Activated B cell treated with CpG ODN at 0.5 μM for 24 hours (primary cell): ENCODE results near the gene AGAP1. TPM values are rescaled to one million over a fixed set of nuclear protein-coding genes. Genes with fewer than 3 reads are reported as not detected.

ENCODE experiments used
- ATAC-seq: fragments of 200-7000 bp; cut with Tn5 transposase; one replicate; pipeline ENCODE4 v1.10.0; 2021; ENCODE audit warnings: low read depth, mild to moderate bottlenecking, moderate library complexity
- CTCF ChIA-PET: fragments of 350-600 bp; sonication (Branson Sonifier 250); formaldehyde crosslinking; loops from one replicate; lab custom pipeline; 2021; ENCODE audit warnings: antibody characterized with exemption; lab: Charles Lee
- POLR2A ChIA-PET: fragments of 350-600 bp; sonication (Branson Sonifier 250); formaldehyde crosslinking; loops from one replicate; lab custom pipeline; 2021; ENCODE audit warnings: antibody characterized with exemption; lab: Charles Lee
- DNase-seq: peaks from one replicate; pipeline ENCODE4 v3.0.0; 2022
- H3K27ac Mint-ChIP-seq: one replicate; pipeline ENCODE4 v1.8.0; 2020; ENCODE audit warnings: mixed read lengths
- H3K27me3 Mint-ChIP-seq: one replicate; pipeline ENCODE4 v1.8.0; 2021; ENCODE audit warnings: mixed read lengths
- H3K36me3 Mint-ChIP-seq: one replicate; pipeline ENCODE4 v1.8.0; 2021; ENCODE audit warnings: low read depth, mixed read lengths
- H3K4me1 Mint-ChIP-seq: one replicate; pipeline ENCODE4 v1.8.0; 2021; ENCODE audit warnings: mixed read lengths
- H3K4me3 Mint-ChIP-seq: one replicate; pipeline ENCODE4 v1.8.0; 2020; ENCODE audit warnings: mild to moderate bottlenecking, mixed read lengths
- H3K9me3 Mint-ChIP-seq: one replicate; pipeline ENCODE4 v1.8.0; 2020; ENCODE audit warnings: mixed read lengths
- intact Hi-C: fragments of 100-400 bp; cut with micrococcal nuclease; formaldehyde crosslinking; loops from one replicate; pipeline ENCODE4 v1.15.1; 2024
- total RNA-seq: library from RNA; stranded (reverse); gene quantifications from 2 replicates; pipeline ENCODE4 v1.2.3, GENCODE V29; 2022
- TF ChIP-seq, protein P1 (sequence below): fragments of 200-600 bp; IDR thresholded peaks from one replicate; pipeline ENCODE4 v1.8.0; 2022; ENCODE audit warnings: antibody characterized with exemption, mild to moderate bottlenecking

AGAP1 gene
- total RNA-seq, 1 donor from 2014 or later = not detected

DNA sequence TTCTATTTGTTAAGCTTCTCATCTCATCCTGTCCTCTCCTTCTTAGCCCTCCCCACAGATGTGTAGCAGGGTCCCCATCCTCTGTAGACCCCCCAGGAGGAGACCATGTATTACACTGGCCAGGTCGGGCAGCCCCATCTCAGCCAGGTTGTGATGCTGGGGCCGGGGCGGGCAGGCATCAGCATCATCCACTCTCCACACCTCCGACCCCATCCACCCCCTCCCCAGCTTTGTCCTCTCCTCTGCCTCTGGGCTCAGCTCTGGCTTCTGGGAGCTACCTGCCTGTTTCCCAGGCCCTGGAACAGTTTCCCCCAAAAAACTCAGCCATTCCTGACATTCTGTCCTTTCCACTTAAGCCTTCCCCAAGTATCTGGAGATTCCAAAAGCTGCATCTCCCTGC is 625.2 kb downstream of the AGAP1 start:
- ChIA-PET CTCF (no interaction called here), POLR2A (no interaction called here)
- Mint-ChIP-seq H3K27ac (no peak overlapping the region), H3K4me1 (no peaks in the 10 kb centered on the region), H3K9me3 (no peaks in the 10 kb centered on the region), H3K27me3 (no peaks in the 10 kb centered on the region), H3K4me3 (no peak overlapping the region), H3K36me3 (no peaks in the 10 kb centered on the region)
- no peak for DNase-seq
- no peak for ATAC-seq
- intact Hi-C loops = no loop called here
- TF ChIP-seq, protein P1, sequence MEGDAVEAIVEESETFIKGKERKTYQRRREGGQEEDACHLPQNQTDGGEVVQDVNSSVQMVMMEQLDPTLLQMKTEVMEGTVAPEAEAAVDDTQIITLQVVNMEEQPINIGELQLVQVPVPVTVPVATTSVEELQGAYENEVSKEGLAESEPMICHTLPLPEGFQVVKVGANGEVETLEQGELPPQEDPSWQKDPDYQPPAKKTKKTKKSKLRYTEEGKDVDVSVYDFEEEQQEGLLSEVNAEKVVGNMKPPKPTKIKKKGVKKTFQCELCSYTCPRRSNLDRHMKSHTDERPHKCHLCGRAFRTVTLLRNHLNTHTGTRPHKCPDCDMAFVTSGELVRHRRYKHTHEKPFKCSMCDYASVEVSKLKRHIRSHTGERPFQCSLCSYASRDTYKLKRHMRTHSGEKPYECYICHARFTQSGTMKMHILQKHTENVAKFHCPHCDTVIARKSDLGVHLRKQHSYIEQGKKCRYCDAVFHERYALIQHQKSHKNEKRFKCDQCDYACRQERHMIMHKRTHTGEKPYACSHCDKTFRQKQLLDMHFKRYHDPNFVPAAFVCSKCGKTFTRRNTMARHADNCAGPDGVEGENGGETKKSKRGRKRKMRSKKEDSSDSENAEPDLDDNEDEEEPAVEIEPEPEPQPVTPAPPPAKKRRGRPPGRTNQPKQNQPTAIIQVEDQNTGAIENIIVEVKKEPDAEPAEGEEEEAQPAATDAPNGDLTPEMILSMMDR = no peak

DNA sequence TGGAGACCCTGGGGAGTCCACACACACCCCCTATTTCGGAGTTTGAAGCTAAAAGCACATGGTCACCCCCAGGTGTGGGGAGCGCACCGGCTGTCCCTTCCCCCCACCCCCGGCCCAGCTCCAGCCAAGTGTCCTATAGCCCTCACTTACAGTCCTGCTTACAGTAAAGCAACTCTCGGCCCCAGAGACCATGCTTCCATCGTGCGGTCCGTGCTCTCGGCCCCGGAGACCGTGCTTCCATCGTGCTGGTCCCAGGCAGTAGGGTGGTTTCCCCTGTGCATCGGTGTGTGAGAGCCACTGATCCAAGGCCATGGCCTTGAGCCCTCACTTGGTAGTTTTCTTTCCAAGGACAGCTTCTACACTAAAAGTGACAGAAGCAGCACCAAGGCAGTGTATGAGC is 625.6 kb downstream of the AGAP1 start:
- ATAC-seq (no peak), DNase-seq (no peak)
- H3K27ac Mint-ChIP-seq = no peak overlapping the region
- no peaks in the 10 kb centered on the region for H3K36me3 Mint-ChIP-seq
- H3K4me1 Mint-ChIP-seq = no peaks in the 10 kb centered on the region
- ChIA-PET POLR2A (no interaction called here), CTCF (no interaction called here)
- H3K27me3 Mint-ChIP-seq = no peaks in the 10 kb centered on the region
- intact Hi-C loops = no loop called here
- TF ChIP-seq, protein P1 = no peak
- H3K4me3 Mint-ChIP-seq = no peak overlapping the region
- H3K9me3 Mint-ChIP-seq = no peaks in the 10 kb centered on the region

DNA sequence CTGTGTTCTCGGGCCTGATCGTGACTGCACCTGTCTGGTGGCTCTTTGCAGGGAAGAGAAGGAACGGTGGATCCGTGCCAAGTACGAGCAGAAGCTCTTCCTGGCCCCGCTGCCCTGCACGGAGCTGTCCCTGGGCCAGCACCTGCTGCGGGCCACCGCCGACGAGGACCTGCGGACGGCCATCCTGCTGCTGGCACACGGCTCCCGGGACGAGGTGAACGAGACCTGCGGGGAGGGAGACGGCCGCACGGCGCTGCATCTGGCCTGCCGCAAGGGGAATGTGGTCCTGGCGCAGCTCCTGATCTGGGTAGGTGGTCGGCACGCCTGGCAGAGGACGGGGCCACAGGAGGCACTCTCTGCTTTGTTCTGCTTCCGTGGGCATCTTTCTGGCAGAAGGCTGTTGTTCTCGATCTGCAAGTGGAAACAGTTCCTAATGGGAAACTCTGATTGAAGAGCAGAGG is 626.3 kb downstream of the AGAP1 start:
- ATAC-seq (no peak), DNase-seq (no peak)
- POLR2A ChIA-PET = no interaction called here
- Mint-ChIP-seq H3K27me3 (no peaks in the 10 kb centered on the region), H3K4me1 (no peaks in the 10 kb centered on the region), H3K36me3 (no peaks in the 10 kb centered on the region), H3K9me3 (no peaks in the 10 kb centered on the region), H3K27ac (no peak overlapping the region), H3K4me3 (no peak overlapping the region)
- TF ChIP-seq, protein P1 = no peak
- CTCF ChIA-PET = no interaction called here
- intact Hi-C loops = no loop called here

DNA sequence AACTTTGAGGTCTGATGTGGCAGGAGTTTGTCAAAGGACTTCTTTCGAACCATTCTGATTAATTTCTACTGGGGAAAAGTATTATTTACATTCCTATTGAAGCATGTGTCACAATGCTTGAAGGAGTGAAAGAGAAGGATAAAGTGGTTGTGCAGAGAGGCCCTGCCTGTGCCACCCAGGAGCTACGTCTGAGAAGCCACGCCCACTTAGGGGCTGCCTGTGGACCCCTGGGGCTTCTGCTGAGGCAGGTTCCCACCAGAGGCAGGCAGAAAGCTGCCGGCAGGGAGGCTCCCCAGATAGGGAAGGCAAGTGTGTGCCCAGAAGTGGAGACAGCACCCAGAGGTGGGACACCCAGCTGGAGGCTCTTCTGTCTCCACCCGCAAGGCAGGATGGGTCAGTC is 627.0 kb downstream of the AGAP1 start:
- ChIA-PET POLR2A (no interaction called here), CTCF (no interaction called here)
- intact Hi-C loops = no loop called here
- ATAC-seq = no peak
- Mint-ChIP-seq H3K4me1 (no peaks in the 10 kb centered on the region), H3K27me3 (no peaks in the 10 kb centered on the region), H3K27ac (no peak overlapping the region), H3K4me3 (no peak overlapping the region), H3K9me3 (no peaks in the 10 kb centered on the region), H3K36me3 (no peaks in the 10 kb centered on the region)
- TF ChIP-seq, protein P1 = no peak
- no peak for DNase-seq

DNA sequence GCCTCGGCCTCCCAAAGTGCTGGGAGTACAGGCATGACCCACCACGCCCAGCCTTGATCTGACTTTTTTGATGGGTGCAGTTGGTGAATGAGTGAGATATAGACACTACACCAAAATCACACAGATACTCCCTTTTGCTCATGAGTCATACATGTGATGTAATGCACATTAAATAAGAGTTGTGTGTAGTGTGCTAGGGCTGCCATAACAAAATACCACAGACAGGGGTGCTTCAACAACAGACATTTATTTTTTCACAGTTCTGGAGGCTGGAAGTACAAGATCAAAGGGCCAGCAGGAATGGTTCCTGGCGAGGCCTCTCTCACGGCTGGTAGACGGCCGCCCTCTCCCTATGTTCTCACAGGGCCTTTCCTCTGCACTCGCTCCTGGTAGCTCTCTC is 627.7 kb downstream of the AGAP1 start:
- DNase-seq = no peak
- no peak for ATAC-seq
- Mint-ChIP-seq H3K4me3 (no peak overlapping the region), H3K9me3 (no peaks in the 10 kb centered on the region), H3K4me1 (no peaks in the 10 kb centered on the region), H3K27me3 (no peaks in the 10 kb centered on the region), H3K36me3 (no peaks in the 10 kb centered on the region), H3K27ac (no peak overlapping the region)
- ChIA-PET CTCF (no interaction called here), POLR2A (no interaction called here)
- intact Hi-C loops = no loop called here
- TF ChIP-seq, protein P1 = no peak
